ENCODE data around the gene ZNF280C. TPM values are rescaled to one million over a fixed set of nuclear protein-coding genes. Genes with fewer than 3 reads are reported as not detected.
A peak's percentile ranks its signal among the peaks of the same experiment; 100 is the strongest.
"Not testable (repeated sequence)": the region's sequence is repeated elsewhere in the genome, so short reads cannot be mapped to it uniquely, and the experiment has no call there.

Gene ZNF280C, protein sequence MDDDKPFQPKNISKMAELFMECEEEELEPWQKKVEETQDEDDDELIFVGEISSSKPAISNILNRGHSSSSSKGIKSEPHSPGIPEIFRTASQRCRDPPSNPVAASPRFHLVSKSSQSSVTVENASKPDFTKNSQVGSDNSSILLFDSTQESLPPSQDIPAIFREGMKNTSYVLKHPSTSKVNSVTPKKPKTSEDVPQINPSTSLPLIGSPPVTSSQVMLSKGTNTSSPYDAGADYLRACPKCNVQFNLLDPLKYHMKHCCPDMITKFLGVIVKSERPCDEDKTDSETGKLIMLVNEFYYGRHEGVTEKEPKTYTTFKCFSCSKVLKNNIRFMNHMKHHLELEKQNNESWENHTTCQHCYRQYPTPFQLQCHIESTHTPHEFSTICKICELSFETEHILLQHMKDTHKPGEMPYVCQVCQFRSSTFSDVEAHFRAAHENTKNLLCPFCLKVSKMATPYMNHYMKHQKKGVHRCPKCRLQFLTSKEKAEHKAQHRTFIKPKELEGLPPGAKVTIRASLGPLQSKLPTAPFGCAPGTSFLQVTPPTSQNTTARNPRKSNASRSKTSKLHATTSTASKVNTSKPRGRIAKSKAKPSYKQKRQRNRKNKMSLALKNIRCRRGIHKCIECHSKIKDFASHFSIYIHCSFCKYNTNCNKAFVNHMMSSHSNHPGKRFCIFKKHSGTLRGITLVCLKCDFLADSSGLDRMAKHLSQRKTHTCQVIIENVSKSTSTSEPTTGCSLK
- total RNA-seq, result 2.6 and 6.0 TPM in 2 replicates

- DNase-seq (ENCODE audit: low read depth), result peak; percentile 87
Observed at GRCh38 chrX:130268449-130269170, at the start of gene ZNF280C. TSS of gene ZNF280C (minus strand) at chrX:130268899. CDS start at chrX:130260449, 8,450 bp downstream.

DNA sequence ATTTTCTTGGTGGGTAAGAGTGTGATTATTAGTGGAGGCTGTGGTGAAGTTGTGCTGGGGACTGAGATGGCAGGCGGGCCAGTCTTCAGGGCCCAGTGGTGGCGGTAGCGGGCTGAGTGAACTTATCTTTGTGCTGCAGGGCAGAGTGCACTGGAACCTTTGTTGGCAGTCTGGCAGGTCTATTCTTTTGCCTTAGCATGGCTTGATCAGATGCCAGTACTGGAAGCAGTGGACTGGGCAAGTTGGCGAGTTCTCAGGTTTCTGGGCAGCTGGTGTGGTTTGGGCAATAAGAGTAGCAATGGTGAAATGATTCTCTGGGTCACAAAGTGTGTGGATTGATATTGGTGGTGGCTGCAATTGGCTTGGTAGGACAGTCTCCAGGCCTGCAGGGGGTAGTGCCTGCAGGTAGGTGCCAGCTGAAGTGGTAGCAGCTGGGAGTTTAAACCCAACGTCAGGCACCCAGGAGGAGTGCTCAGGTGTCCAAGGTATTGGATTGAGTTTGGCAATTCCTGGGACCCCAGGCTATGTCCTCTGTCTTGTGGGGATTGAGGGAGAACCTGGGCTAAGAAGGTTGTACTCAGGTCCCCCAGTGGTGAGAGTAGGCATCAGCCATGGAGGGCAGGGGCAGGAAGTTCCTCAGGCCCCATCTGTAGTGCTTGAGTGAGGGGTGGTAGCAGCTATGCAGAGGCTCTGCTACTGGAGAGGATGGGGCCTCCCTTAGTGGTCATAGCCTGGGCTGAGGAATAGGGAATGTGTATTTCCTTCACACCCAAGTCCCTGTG is 36.1 kb upstream of the ZNF280C start:
- DNase-seq (ENCODE audit: low read depth), result no peak

DNA sequence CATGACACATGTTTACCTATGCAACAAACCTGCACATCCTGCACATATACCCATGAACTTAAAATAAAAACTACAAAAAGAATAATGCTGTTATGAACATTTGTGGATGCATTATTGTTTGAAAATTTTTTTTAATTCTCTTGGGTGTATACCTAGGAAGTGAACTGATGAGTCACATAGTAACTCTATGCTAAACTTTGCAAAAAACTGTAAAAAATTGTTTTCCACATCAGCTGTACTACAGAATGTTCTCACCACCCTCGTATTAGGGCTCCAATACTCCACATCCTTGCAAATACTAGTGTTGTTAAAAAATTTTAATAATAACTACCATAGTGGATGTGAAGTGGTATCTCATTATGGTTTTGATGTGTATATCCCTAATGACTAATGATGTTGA is 33.3 kb upstream of the ZNF280C start:
- no peak for DNase-seq (ENCODE audit: low read depth)

- no peak for DNase-seq (ENCODE audit: low read depth)
Observed at GRCh38 chrX:130301405-130301804, 32.7 kb upstream of the ZNF280C start.

GRCh38 chrX:130300010-130300282 is 31.2 kb upstream of the ZNF280C start:
- DNase-seq (ENCODE audit: low read depth), result no peak

- DNase-seq (ENCODE audit: low read depth), result no peak
Observed at GRCh38 chrX:130299279-130300009, 30.7 kb upstream of the ZNF280C start.

DNA sequence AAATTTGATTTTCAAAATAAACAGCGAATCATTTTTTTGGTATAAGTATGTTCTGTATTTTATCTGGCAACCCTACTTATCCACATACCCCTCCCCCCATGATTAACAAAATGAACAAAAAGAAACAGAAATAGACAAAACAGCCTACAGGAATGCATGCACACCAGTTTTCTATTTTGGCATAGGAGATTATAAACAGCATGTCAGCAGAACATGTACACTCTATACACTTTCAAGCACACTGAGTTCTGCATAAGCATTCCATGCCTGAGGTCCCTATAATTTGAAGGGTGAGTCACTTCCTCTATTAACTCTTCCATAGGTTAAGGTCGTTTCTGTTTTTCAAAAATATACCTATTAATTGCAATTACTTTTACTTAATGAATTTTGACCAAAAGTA is 28.0 kb upstream of the ZNF280C start:
- no peak for DNase-seq (ENCODE audit: low read depth)

GRCh38 chrX:130296297-130296678 is 27.6 kb upstream of the ZNF280C start:
- DNase-seq (ENCODE audit: low read depth), result no peak

DNA sequence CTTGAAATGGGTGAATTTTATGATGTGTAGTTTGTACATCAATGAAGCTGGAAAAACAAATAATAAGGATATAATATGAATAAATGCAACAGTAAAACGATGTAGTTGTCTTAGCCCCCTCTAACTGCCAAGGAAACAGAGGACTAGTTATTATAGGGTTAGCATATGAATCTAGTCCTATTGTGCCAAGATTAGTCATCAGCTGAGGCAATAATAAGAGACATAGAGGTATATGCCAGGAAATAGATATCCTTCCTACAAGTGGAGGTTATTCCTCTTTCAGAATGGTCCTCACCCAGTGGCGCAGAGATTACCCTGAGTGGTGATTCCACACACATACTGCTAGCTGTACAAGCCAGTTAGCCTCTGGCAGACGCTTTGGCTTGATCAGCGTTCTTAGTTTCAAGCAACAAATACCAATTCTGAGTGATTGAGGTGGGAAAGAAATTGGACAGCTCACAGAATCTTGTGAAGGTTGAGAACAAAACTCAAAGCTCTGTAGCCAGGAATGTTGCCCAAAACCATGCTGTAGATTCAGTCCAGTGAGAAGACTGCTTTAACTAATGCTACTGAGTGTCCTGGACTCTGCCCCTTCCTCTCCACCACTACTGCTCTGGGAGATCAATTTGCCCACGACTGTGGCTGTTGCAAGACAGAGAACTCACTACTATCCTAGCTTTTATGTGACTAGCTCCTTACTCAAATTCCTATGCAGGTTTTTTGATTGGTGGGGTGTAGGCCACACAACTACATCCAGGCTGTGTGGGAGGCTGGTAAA is 27.0 kb upstream of the ZNF280C start:
- DNase-seq (ENCODE audit: low read depth), result peak; percentile 3

GRCh38 chrX:130287071-130287770 is 18.5 kb upstream of the ZNF280C start:
- no peak for DNase-seq (ENCODE audit: low read depth)

GRCh38 chrX:130285710-130286109 is 17.0 kb upstream of the ZNF280C start:
- DNase-seq (ENCODE audit: low read depth), result no peak

DNA sequence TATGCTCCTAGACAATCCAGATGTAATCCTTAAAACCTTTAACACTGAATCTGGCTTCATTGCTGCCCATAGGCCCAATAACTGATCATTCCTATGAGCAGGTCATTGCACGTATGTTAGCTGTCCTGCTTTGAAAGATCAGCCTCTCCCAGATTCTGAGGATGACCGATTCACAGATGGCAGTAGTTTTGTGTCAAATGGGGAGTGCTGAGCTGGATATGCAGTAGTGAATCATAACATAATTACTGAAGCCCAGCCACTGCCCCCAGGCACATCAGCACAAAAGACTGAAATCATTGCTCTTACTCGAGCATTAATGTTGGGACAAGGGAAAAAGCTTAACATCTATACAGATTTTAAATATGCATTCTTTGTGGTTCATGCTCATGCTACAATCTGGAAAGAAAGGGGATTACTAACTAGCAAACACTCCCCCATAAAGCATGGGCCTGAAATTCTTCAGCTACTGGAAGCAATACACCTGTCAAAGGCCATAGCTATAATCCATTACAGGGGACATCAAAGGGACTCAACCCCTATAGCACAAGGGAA is 16.4 kb upstream of the ZNF280C start:
- DNase-seq (ENCODE audit: low read depth), result no peak

- DNase-seq (ENCODE audit: low read depth), result no peak
Observed at GRCh38 chrX:130282151-130282550, 13.5 kb upstream of the ZNF280C start.

GRCh38 chrX:130280901-130281300 is 12.2 kb upstream of the ZNF280C start:
- DNase-seq (ENCODE audit: low read depth), result no peak

DNA sequence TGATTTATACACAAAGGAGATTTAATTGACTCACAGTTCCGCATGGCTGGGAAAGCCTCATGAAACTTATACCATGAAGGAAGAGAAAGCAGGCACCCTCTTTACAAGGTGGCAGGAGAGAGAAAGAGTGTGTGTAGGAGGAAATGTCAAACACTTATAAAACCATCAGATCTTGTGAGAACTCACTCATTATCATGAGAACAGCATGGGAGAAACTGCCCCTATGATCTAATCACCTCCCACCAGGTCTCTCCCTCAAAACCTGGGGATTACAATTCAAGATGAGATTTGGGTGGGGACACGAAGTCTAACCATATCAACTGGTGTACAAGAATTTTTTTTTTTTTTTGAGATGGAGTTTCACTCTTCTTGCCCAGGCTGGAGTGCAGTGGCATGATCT is 3.6 kb upstream of the ZNF280C start:
- peak; percentile 38 for DNase-seq (ENCODE audit: low read depth)

DNA sequence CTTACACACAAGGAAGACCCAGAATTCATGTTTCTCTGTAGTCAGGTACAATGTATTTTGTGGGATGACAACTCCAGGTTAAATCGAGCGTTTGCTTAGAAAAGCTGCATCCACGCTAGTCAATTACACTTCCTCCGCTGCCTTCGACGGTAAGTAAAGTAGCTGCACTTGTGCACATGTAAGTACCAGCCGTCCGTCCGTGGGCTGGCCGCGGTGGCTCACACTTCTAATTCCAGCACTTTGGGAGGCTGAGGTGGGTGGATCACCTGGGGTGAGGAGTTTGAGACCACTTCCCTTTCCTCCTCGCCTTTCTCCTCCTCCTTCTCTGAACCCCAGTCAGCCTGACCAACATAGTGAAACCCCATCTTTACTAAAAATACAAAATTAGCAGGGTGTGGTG is 692 bp upstream of the ZNF280C start:
- DNase-seq (ENCODE audit: low read depth), result not testable (repeated sequence)

GRCh38 chrX:130267956-130268448 is 697 bp downstream of the ZNF280C start:
- no peak for DNase-seq (ENCODE audit: low read depth)

GRCh38 chrX:130264573-130264972 is 4.1 kb downstream of the ZNF280C start:
- DNase-seq (ENCODE audit: low read depth), result peak; percentile 60

- DNase-seq (ENCODE audit: low read depth), result no peak
Observed at GRCh38 chrX:130263016-130263415, 5.7 kb downstream of the ZNF280C start.
